GM23248 (cell line): ENCODE results near the gene PTK6.

Source experiments
- EZH2 ChIP-seq: fragments of 200-600 bp; sonication (generic); IDR thresholded peaks from 2 replicates; pipeline ENCODE4 v1.6.1; 2018; ENCODE audit warnings: antibody characterized with exemption, mild to moderate bottlenecking; ENCODE audit not compliant: insufficient read depth, poor library complexity, severe bottlenecking
- EZH2phosphoT487 ChIP-seq: fragments of 200-600 bp; sonication (generic); IDR thresholded peaks from 2 replicates; pipeline ENCODE4 v1.6.1; 2018; ENCODE audit warnings: antibody characterized with exemption, moderate library complexity, mild to moderate bottlenecking, low read depth; ENCODE audit not compliant: insufficient read depth

- TF ChIP-seq EZH2 (no peak), EZH2phosphoT487 (no peak)
Measured at GRCh38 chr20:63508072-63508768, 29.0 kb downstream of the PTK6 start.
